HEK293 (cell line): ENCODE results near the gene COX8A.

Experiments used
- ELK4 ChIP-seq: IDR thresholded peaks from 2 replicates; pipeline ENCODE4 v1.6.1; 2011; ENCODE audit warnings: mild to moderate bottlenecking, low read depth, low read length, borderline replicate concordance
- GLIS1 ChIP-seq: fragments of 450-650 bp; formaldehyde crosslinking; IDR thresholded peaks from 2 replicates; pipeline ENCODE4 v1.5.1; 2016; ENCODE audit warnings: missing biosample characterization, missing genetic modification characterization
- HOXA7 ChIP-seq: sonication (generic); formaldehyde crosslinking; IDR thresholded peaks from 2 replicates; pipeline ENCODE4 v1.8.1; 2022; ENCODE audit warnings: missing genetic modification reagents, borderline replicate concordance
- HOXD13 ChIP-seq: sonication (generic); formaldehyde crosslinking; IDR thresholded peaks from 2 replicates; pipeline ENCODE4 v1.8.0; 2022; ENCODE audit warnings: missing genetic modification reagents, borderline replicate concordance
- KLF7 ChIP-seq: fragments of 450-650 bp; formaldehyde crosslinking; IDR thresholded peaks from 2 replicates; pipeline ENCODE4 v1.5.1; 2016; ENCODE audit warnings: missing biosample characterization, missing genetic modification characterization, borderline replicate concordance
- MEIS1 ChIP-seq: sonication (generic); formaldehyde crosslinking; IDR thresholded peaks from 2 replicates; pipeline ENCODE4 v1.8.1; 2022; ENCODE audit warnings: missing genetic modification reagents, mild to moderate bottlenecking, borderline replicate concordance
- SCRT2 ChIP-seq: fragments of 450-650 bp; formaldehyde crosslinking; IDR thresholded peaks from 2 replicates; pipeline ENCODE4 v1.5.1; 2016; ENCODE audit warnings: missing biosample characterization, missing genetic modification characterization
- SP7 ChIP-seq: fragments of 450-650 bp; formaldehyde crosslinking; IDR thresholded peaks from 2 replicates; pipeline ENCODE4 v1.5.1; 2016; ENCODE audit warnings: missing biosample characterization, missing genetic modification characterization
- ZFHX2 ChIP-seq: fragments of 450-650 bp; formaldehyde crosslinking; conservative IDR thresholded peaks from 2 replicates; pipeline ENCODE4 v1.5.1; 2016; ENCODE audit warnings: missing biosample characterization, missing genetic modification characterization
- ZNF112 ChIP-seq: fragments of 450-650 bp; formaldehyde crosslinking; IDR thresholded peaks from 2 replicates; pipeline ENCODE4 v1.5.0; 2017; ENCODE audit warnings: missing biosample characterization, missing genetic modification characterization
- ZNF148 ChIP-seq: fragments of 450-650 bp; formaldehyde crosslinking; IDR thresholded peaks from 2 replicates; pipeline ENCODE4 v1.5.0; 2017; ENCODE audit warnings: missing biosample characterization, missing genetic modification characterization, borderline replicate concordance
- ZNF16 ChIP-seq: fragments of 450-650 bp; formaldehyde crosslinking; IDR thresholded peaks from 2 replicates; pipeline ENCODE4 v1.5.1; 2016; ENCODE audit warnings: low read depth, missing biosample characterization, missing genetic modification characterization
- ZNF223 ChIP-seq: fragments of 450-650 bp; formaldehyde crosslinking; IDR thresholded peaks from 2 replicates; pipeline ENCODE4 v1.5.1; 2016; ENCODE audit warnings: missing biosample characterization, missing genetic modification characterization
- ZNF266 ChIP-seq: fragments of 450-650 bp; formaldehyde crosslinking; IDR thresholded peaks from 2 replicates; pipeline ENCODE4 v1.5.1; 2016; ENCODE audit warnings: missing biosample characterization, missing genetic modification characterization, low read depth
- ZNF324 ChIP-seq: fragments of 450-650 bp; formaldehyde crosslinking; IDR thresholded peaks from 2 replicates; pipeline ENCODE4 v1.5.1; 2016; ENCODE audit warnings: missing biosample characterization, missing genetic modification characterization
- ZNF335 ChIP-seq: fragments of 450-650 bp; formaldehyde crosslinking; conservative IDR thresholded peaks from 2 replicates; pipeline ENCODE4 v1.5.1; 2016; ENCODE audit warnings: missing biosample characterization, missing genetic modification characterization
- ZNF423 ChIP-seq: fragments of 450-650 bp; formaldehyde crosslinking; IDR thresholded peaks from 2 replicates; pipeline ENCODE4 v1.5.1; 2016; ENCODE audit warnings: missing biosample characterization, missing genetic modification characterization
- ZNF626 ChIP-seq: fragments of 450-650 bp; sonication (Bioruptor Pico); formaldehyde crosslinking; IDR thresholded peaks from 2 replicates; pipeline ENCODE4 v1.5.1; 2018; ENCODE audit warnings: missing biosample characterization, missing genetic modification characterization, inconsistent platforms
- ZNF660 ChIP-seq: fragments of 450-650 bp; IDR thresholded peaks from 2 replicates; pipeline ENCODE4 v1.5.1; 2018; ENCODE audit warnings: missing biosample characterization, mild to moderate bottlenecking, missing genetic modification characterization
- ZNF677 ChIP-seq: fragments of 450-650 bp; IDR thresholded peaks from 2 replicates; pipeline ENCODE4 v1.5.0; 2018; ENCODE audit warnings: missing biosample characterization, mild to moderate bottlenecking, missing genetic modification characterization, moderate library complexity
- ZSCAN4 ChIP-seq: fragments of 450-650 bp; formaldehyde crosslinking; IDR thresholded peaks from 2 replicates; pipeline ENCODE4 v1.5.1; 2017; ENCODE audit warnings: missing biosample characterization, missing genetic modification characterization
- TF ChIP-seq, protein P1 (sequence below): fragments of 450-650 bp; IDR thresholded peaks from 2 replicates; pipeline ENCODE4 v1.5.1; 2018; ENCODE audit warnings: missing biosample characterization, missing genetic modification characterization
- TF ChIP-seq, protein P2 (sequence below): fragments of 450-650 bp; formaldehyde crosslinking; IDR thresholded peaks from 2 replicates; pipeline ENCODE4 v1.5.1; 2016; ENCODE audit warnings: missing biosample characterization, missing genetic modification characterization
- TF ChIP-seq, protein P3 (sequence below): fragments of 450-650 bp; formaldehyde crosslinking; IDR thresholded peaks from 2 replicates; pipeline ENCODE4 v1.5.1; 2016; ENCODE audit warnings: missing biosample characterization, missing genetic modification characterization
- TF ChIP-seq, protein P4 (sequence below): fragments of 450-650 bp; formaldehyde crosslinking; IDR thresholded peaks from 2 replicates; pipeline ENCODE4 v1.5.1; 2016; ENCODE audit warnings: missing biosample characterization, missing genetic modification characterization
- TF ChIP-seq, protein P5 (sequence below): fragments of 450-650 bp; formaldehyde crosslinking; IDR thresholded peaks from 2 replicates; pipeline ENCODE4 v1.5.1; 2017; ENCODE audit warnings: missing biosample characterization, missing genetic modification characterization

Gene COX8A

DNA sequence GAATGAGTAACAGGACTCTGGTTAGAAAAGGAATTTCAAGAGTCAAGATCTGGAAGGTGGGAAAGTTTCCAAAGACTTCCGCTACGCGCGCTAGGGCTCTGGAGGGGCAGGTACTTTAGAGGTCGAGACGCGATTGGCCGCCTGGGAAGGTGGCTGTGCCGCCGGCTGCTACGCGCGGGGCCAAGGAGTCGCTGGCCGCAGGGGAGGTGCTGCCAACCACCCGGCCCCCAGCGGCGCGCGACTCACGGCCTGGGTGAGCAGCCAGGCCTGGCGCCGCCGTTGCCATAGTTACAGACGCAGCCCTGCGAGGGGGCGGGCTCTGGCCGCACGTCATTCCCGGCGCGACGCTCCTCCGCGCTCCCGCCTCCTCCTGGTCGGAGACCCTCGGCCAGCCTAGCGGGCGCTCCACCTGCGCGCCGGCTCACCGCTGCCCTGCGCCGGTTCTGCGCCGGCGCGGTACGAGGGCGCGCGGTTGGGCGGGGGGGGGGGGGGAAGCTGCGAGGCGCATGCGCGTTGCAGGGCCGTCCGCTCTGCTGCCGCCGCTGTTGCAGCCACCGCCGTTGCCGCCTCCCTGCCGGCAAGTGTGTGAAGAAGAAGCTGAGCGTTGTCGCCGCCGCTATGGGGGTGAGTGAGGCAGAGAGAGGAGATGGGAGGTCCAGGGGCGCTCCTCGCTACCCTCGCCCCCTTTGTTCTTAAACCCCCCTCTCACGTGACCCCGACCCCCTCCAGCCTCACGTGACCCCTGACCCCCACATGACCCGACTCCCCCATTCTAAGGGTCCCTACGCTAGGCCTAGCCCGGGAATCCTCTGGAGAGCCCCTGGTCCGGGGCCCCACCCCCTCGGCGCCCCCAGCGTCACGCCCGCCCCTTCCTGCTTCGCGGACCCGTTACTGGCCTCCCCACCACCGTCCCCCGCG is 35.7 kb upstream of the COX8A start, which contains the start of gene NAA40 (continued):
- TF ChIP-seq, protein P1, sequence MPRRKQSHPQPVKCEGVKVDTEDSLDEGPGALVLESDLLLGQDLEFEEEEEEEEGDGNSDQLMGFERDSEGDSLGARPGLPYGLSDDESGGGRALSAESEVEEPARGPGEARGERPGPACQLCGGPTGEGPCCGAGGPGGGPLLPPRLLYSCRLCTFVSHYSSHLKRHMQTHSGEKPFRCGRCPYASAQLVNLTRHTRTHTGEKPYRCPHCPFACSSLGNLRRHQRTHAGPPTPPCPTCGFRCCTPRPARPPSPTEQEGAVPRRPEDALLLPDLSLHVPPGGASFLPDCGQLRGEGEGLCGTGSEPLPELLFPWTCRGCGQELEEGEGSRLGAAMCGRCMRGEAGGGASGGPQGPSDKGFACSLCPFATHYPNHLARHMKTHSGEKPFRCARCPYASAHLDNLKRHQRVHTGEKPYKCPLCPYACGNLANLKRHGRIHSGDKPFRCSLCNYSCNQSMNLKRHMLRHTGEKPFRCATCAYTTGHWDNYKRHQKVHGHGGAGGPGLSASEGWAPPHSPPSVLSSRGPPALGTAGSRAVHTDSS (tag by site-specific recombination) = no peak
- TF ChIP-seq SCRT2 (tag by site-specific recombination) (no peak), ZNF266 (tag by site-specific recombination) (no peak), ZNF423 (tag by site-specific recombination) (peak; percentile 62; the same call in 1 of the 2 replicates), ZNF148 (tag by site-specific recombination) (no peak), ZNF112 (tag by site-specific recombination) (no peak), GLIS1 (tag by site-specific recombination) (peak; percentile 97), HOXA7 (CRISPR knock-in tag) (no peak), ZNF626 (tag by site-specific recombination) (no peak), ELK4 (no peak), ZNF324 (tag by site-specific recombination) (no peak), KLF7 (tag by site-specific recombination) (no peak), ZNF16 (no peak), HOXD13 (no peak), ZSCAN4 (tag by site-specific recombination) (no peak), ZFHX2 (tag by site-specific recombination) (peak; percentile 32; the same call in 1 of the 2 replicates), SP7 (tag by site-specific recombination) (peak; percentile 11; the same call in 1 of the 2 replicates), ZNF677 (no peak), MEIS1 (CRISPR knock-in tag) (no peak), ZNF335 (tag by site-specific recombination) (peak; percentile 90), ZNF223 (no peak), ZNF660 (tag by site-specific recombination) (0 out of 2 replicates have a peak, but pooled peaks have one; percentile 8)
- TF ChIP-seq, protein P2, sequence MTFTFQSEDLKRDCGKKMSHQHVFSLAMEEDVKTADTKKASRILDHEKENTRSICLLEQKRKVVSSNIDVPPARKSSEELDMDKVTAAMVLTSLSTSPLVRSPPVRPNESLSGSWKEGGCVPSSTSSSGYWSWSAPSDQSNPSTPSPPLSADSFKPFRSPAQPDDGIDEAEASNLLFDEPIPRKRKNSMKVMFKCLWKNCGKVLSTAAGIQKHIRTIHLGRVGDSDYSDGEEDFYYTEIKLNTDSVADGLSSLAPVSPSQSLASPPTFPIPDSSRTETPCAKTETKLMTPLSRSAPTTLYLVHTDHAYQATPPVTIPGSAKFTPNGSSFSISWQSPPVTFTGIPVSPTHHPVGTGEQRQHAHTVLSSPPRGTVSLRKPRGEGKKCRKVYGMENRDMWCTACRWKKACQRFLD (tag by site-specific recombination) = no peak
- TF ChIP-seq, protein P3, sequence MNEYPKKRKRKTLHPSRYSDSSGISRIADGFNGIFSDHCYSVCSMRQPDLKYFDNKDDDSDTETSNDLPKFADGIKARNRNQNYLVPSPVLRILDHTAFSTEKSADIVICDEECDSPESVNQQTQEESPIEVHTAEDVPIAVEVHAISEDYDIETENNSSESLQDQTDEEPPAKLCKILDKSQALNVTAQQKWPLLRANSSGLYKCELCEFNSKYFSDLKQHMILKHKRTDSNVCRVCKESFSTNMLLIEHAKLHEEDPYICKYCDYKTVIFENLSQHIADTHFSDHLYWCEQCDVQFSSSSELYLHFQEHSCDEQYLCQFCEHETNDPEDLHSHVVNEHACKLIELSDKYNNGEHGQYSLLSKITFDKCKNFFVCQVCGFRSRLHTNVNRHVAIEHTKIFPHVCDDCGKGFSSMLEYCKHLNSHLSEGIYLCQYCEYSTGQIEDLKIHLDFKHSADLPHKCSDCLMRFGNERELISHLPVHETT (tag by site-specific recombination) = no peak
- TF ChIP-seq, protein P4, sequence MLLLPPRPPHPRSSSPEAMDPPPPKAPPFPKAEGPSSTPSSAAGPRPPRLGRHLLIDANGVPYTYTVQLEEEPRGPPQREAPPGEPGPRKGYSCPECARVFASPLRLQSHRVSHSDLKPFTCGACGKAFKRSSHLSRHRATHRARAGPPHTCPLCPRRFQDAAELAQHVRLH (tag by site-specific recombination) = no peak
- TF ChIP-seq, protein P5, sequence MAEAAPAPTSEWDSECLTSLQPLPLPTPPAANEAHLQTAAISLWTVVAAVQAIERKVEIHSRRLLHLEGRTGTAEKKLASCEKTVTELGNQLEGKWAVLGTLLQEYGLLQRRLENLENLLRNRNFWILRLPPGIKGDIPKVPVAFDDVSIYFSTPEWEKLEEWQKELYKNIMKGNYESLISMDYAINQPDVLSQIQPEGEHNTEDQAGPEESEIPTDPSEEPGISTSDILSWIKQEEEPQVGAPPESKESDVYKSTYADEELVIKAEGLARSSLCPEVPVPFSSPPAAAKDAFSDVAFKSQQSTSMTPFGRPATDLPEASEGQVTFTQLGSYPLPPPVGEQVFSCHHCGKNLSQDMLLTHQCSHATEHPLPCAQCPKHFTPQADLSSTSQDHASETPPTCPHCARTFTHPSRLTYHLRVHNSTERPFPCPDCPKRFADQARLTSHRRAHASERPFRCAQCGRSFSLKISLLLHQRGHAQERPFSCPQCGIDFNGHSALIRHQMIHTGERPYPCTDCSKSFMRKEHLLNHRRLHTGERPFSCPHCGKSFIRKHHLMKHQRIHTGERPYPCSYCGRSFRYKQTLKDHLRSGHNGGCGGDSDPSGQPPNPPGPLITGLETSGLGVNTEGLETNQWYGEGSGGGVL (tag by site-specific recombination) = peak; percentile 49
